Neural cell (in vitro differentiated cells): ENCODE results near the gene BAZ2A. TPM values are rescaled to one million over a fixed set of nuclear protein-coding genes. Genes with fewer than 3 reads are reported as not detected.

ENCODE experiments used
- H2AFZ ChIP-seq: fragments of 200-600, 300-800 bp; sonication (generic), shearing (Covaris generic); 2 replicates; pipeline ENCODE4 v1.6.0; 2014; ENCODE audit warnings: low read depth, mild to moderate bottlenecking, antibody characterized with exemption, low read length, moderate library complexity
- H3F3A ChIP-seq: fragments of 200-600 bp; shearing (Covaris generic); 2 replicates; pipeline ENCODE4 v1.6.1; 2016; ENCODE audit warnings: mild to moderate bottlenecking, moderate library complexity, mixed read lengths, antibody characterized with exemption, low read length; ENCODE audit not compliant: insufficient read depth, poor library complexity, severe bottlenecking
- H3K27ac ChIP-seq: fragments of 200-600, 300-800 bp; sonication (generic), shearing (Covaris generic); 2 replicates; pipeline ENCODE4 v1.5.1; 2014; ENCODE audit warnings: mild to moderate bottlenecking, low read length, moderate library complexity
- H3K27me3 ChIP-seq: fragments of 300-800, 200-600 bp; sonication (generic), shearing (Covaris generic); 2 replicates; pipeline ENCODE4 v1.6.0; 2014; ENCODE audit warnings: mild to moderate bottlenecking, low read depth, low read length, moderate library complexity; ENCODE audit not compliant: insufficient read depth
- H3K36me3 ChIP-seq: fragments of 300-800, 200-600 bp; sonication (generic), shearing (Covaris generic); 2 replicates; pipeline ENCODE4 v1.5.1; 2014; ENCODE audit warnings: mild to moderate bottlenecking, antibody characterized with exemption, low read length, moderate library complexity; ENCODE audit not compliant: insufficient read depth
- H3K4me2 ChIP-seq: fragments of 300-800, 200-600 bp; sonication (generic), shearing (Covaris generic); 2 replicates; pipeline ENCODE4 v1.6.0; 2014; ENCODE audit warnings: mild to moderate bottlenecking, low read length
- H3K4me3 ChIP-seq: fragments of 300-800, 200-600 bp; sonication (generic), shearing (Covaris generic); 2 replicates; pipeline ENCODE4 v1.5.1; 2014; ENCODE audit warnings: mild to moderate bottlenecking, low read length, moderate library complexity
- H3K79me2 ChIP-seq: fragments of 200-600 bp; shearing (Covaris generic); replicated peaks from 2 replicates; pipeline ENCODE4 v1.6.0; 2014; ENCODE audit warnings: mild to moderate bottlenecking, low read length, moderate library complexity; ENCODE audit not compliant: insufficient read depth
- H3K9ac ChIP-seq: fragments of 300-800, 200-600 bp; sonication (generic), shearing (Covaris generic); 2 replicates; pipeline ENCODE4 v1.6.1; 2016; ENCODE audit warnings: mild to moderate bottlenecking, low read length, mixed read lengths
- H3K9me2 ChIP-seq: fragments of 200-600 bp; shearing (Covaris generic); 2 replicates; pipeline ENCODE4 v1.6.1; 2016; ENCODE audit warnings: mild to moderate bottlenecking, low read length, mixed read lengths; ENCODE audit not compliant: insufficient read depth
- H3K9me3 ChIP-seq: fragments of 200-600, 300-800 bp; sonication (generic), shearing (Covaris generic); 2 replicates; pipeline ENCODE4 v1.6.1; 2016; ENCODE audit warnings: mild to moderate bottlenecking, mixed run types, low read length, moderate library complexity, mixed read lengths
- H4K20me1 ChIP-seq: fragments of 200-600 bp; shearing (Covaris generic); 2 replicates; pipeline ENCODE4 v1.6.1; 2016; ENCODE audit warnings: mild to moderate bottlenecking, mixed run types; ENCODE audit not compliant: insufficient read depth
- EP300 ChIP-seq: fragments of 450-650 bp; conservative IDR thresholded peaks from 2 replicates; pipeline ENCODE4 v1.6.1; 2014; ENCODE audit warnings: antibody characterized with exemption, mild to moderate bottlenecking, moderate library complexity; ENCODE audit not compliant: poor library complexity, severe bottlenecking
- EZH2 ChIP-seq: fragments of 200-600, 300-800 bp; shearing (Covaris generic), sonication (generic); IDR thresholded peaks from 2 replicates; pipeline ENCODE4 v1.6.1; 2014; ENCODE audit warnings: antibody characterized with exemption, low read length, borderline replicate concordance, mild to moderate bottlenecking; ENCODE audit not compliant: insufficient read depth, poor library complexity, severe bottlenecking
- MXI1 ChIP-seq: fragments of 450-650 bp; conservative IDR thresholded peaks from 2 replicates; pipeline ENCODE4 v1.6.1; 2014; ENCODE audit warnings: antibody characterized with exemption, mild to moderate bottlenecking; ENCODE audit not compliant: poor library complexity, severe bottlenecking
- POLR2AphosphoS5 ChIP-seq: IDR thresholded peaks from 2 replicates; pipeline ENCODE4 v1.6.1; 2012
- RAD21 ChIP-seq: fragments of 450-650 bp; conservative IDR thresholded peaks from 2 replicates; pipeline ENCODE4 v1.6.1; 2014; ENCODE audit warnings: antibody characterized with exemption, mild to moderate bottlenecking, moderate library complexity
- SMC3 ChIP-seq: fragments of 450-650 bp; conservative IDR thresholded peaks from 2 replicates; pipeline ENCODE4 v1.6.1; 2014; ENCODE audit warnings: antibody characterized with exemption, mild to moderate bottlenecking, moderate library complexity; ENCODE audit not compliant: poor library complexity
- TAF1 ChIP-seq: IDR thresholded peaks from 2 replicates; pipeline ENCODE4 v1.6.1; 2012; ENCODE audit warnings: low read depth
- polyA plus RNA-seq: library from polyadenylated mRNA; depleted of rRNA; stranded (reverse); fragments of >200 nt; gene quantifications from 2 replicates; pipeline ENCODE4 v1.2.3, GENCODE V29; 2014
- TF ChIP-seq, protein P1 (sequence below): fragments of 450-650 bp; IDR thresholded peaks from 2 replicates; pipeline ENCODE4 v1.5.1; 2014; ENCODE audit warnings: antibody characterized with exemption, mild to moderate bottlenecking, moderate library complexity; ENCODE audit not compliant: poor library complexity, severe bottlenecking
- TF ChIP-seq, protein P2 (sequence below): IDR thresholded peaks from 2 replicates; pipeline ENCODE4 v1.6.1; 2012; ENCODE audit warnings: borderline replicate concordance

Gene BAZ2A
- polyA plus RNA-seq, 1 donor from 2014 or later: 13.8 TPM

DNA sequence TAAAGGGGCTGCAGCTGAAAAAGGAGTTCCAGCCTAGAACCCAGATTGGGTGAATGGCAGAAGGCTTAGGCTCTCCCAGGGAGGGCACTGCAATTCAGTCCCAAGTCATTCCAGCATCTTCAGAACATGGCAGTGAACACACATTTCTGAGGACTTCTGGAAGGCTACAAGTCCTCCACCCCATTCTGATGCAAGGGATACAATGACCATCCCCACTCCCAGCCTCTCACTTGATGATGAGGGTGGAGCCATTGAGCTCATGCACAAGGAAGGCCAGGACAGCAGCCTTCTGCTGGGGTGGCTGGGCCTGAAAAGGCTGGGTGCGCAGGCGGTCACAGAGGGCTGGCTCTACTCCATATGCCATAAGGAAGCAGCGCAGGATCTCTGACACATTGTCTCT is 25.8 kb downstream of the BAZ2A start:
- Histone ChIP-seq H3K4me3 (no peak overlapping the region), H3K36me3 (no peaks in the 10 kb centered on the region), H3K27ac (no peak overlapping the region), H3K27me3 (no peaks in the 10 kb centered on the region), H4K20me1 (no peaks in the 10 kb centered on the region), H3F3A (no peaks in the 10 kb centered on the region), H3K9me3 (no peaks in the 10 kb centered on the region), H3K4me2 (no peak overlapping the region), H2AFZ (no peak overlapping the region), H3K9ac (no peak overlapping the region), H3K79me2 (no peaks in the 10 kb centered on the region), H3K9me2 (no peaks in the 10 kb centered on the region)
- TF ChIP-seq TAF1: no peak
- TF ChIP-seq, protein P1, sequence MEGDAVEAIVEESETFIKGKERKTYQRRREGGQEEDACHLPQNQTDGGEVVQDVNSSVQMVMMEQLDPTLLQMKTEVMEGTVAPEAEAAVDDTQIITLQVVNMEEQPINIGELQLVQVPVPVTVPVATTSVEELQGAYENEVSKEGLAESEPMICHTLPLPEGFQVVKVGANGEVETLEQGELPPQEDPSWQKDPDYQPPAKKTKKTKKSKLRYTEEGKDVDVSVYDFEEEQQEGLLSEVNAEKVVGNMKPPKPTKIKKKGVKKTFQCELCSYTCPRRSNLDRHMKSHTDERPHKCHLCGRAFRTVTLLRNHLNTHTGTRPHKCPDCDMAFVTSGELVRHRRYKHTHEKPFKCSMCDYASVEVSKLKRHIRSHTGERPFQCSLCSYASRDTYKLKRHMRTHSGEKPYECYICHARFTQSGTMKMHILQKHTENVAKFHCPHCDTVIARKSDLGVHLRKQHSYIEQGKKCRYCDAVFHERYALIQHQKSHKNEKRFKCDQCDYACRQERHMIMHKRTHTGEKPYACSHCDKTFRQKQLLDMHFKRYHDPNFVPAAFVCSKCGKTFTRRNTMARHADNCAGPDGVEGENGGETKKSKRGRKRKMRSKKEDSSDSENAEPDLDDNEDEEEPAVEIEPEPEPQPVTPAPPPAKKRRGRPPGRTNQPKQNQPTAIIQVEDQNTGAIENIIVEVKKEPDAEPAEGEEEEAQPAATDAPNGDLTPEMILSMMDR: no peak
- TF ChIP-seq EP300: no peak
- TF ChIP-seq, protein P2, sequence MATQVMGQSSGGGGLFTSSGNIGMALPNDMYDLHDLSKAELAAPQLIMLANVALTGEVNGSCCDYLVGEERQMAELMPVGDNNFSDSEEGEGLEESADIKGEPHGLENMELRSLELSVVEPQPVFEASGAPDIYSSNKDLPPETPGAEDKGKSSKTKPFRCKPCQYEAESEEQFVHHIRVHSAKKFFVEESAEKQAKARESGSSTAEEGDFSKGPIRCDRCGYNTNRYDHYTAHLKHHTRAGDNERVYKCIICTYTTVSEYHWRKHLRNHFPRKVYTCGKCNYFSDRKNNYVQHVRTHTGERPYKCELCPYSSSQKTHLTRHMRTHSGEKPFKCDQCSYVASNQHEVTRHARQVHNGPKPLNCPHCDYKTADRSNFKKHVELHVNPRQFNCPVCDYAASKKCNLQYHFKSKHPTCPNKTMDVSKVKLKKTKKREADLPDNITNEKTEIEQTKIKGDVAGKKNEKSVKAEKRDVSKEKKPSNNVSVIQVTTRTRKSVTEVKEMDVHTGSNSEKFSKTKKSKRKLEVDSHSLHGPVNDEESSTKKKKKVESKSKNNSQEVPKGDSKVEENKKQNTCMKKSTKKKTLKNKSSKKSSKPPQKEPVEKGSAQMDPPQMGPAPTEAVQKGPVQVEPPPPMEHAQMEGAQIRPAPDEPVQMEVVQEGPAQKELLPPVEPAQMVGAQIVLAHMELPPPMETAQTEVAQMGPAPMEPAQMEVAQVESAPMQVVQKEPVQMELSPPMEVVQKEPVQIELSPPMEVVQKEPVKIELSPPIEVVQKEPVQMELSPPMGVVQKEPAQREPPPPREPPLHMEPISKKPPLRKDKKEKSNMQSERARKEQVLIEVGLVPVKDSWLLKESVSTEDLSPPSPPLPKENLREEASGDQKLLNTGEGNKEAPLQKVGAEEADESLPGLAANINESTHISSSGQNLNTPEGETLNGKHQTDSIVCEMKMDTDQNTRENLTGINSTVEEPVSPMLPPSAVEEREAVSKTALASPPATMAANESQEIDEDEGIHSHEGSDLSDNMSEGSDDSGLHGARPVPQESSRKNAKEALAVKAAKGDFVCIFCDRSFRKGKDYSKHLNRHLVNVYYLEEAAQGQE: no peak
- no peak for TF ChIP-seq POLR2AphosphoS5
- no peak for TF ChIP-seq RAD21
- no peak for TF ChIP-seq MXI1
- no peak for TF ChIP-seq SMC3
- no peak for TF ChIP-seq EZH2

DNA sequence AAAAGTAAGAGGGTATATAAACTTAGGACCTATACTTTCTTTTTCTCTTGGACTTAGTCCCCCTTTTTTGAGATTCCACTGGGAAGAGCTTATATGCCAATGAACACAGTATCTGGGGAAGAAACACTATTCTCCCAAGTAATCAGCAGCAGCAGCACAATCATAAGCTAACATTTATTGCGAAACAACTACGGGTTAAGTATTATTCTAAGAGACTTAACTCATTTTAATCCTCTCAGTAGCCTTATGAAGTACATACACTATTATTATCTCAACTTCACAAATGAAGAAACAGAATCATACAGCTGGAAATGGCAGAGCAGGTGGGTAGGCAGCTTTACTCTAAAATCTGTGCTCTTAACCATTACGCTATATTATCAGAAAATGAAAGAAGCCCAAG is 27.9 kb downstream of the BAZ2A start:
- Histone ChIP-seq H3K4me3 (no peak overlapping the region), H3K27ac (no peak overlapping the region), H3K79me2 (no peaks in the 10 kb centered on the region), H3K9me3 (no peaks in the 10 kb centered on the region), H3K27me3 (no peaks in the 10 kb centered on the region), H4K20me1 (no peaks in the 10 kb centered on the region), H3K4me2 (no peak overlapping the region), H2AFZ (no peak overlapping the region), H3F3A (no peaks in the 10 kb centered on the region), H3K9me2 (no peaks in the 10 kb centered on the region), H3K36me3 (no peaks in the 10 kb centered on the region), H3K9ac (no peak overlapping the region)
- TF ChIP-seq MXI1: no peak
- TF ChIP-seq SMC3: no peak
- TF ChIP-seq RAD21: no peak
- TF ChIP-seq TAF1: no peak
- TF ChIP-seq EP300: no peak
- TF ChIP-seq, protein P1: no peak
- no peak for TF ChIP-seq EZH2
- TF ChIP-seq, protein P2: no peak
- TF ChIP-seq POLR2AphosphoS5: no peak
